ENCODE results near the gene DHX16.

Gene DHX16

GRCh38 chr6:30615219-30615957 is 57.4 kb downstream of the DHX16 start:
- Histone ChIP-seq H3K4me1 (ENCODE audit: control insufficient read depth in 1 of 2, insufficient read depth in 1 of 2, low read depth in 1 of 2, low read length in 1 of 2) (peaks cover 42 to 44% of the 10 kb centered on the region in 2 experiments), H3K27ac (peak overlapping the region; percentile 98), H3K27me3 (no peaks in the 10 kb centered on the region), H3K4me3 (ENCODE audit: low read depth in 1 of 2, low read length in 1 of 2) (peak overlapping the region; percentile 82 to 92), H3K36me3 (peaks cover 15% of the 10 kb centered on the region), H3K9me3 (no peaks in the 10 kb centered on the region)
- TF ChIP-seq CTCF (IDR thresholded peaks at IDR 0.05): no peak

GRCh38 chr6:30614843-30615218 is 58.0 kb downstream of the DHX16 start:
- Histone ChIP-seq H3K9me3 (no peaks in the 10 kb centered on the region), H3K4me1 (ENCODE audit: control insufficient read depth in 1 of 2, insufficient read depth in 1 of 2, low read depth in 1 of 2, low read length in 1 of 2) (peaks cover 42 to 44% of the 10 kb centered on the region in 2 experiments)

GRCh38 chr6:30614044-30614842 is 58.6 kb downstream of the DHX16 start:
- H3K4me1 ChIP-seq (ENCODE audit: control insufficient read depth in 1 of 2, insufficient read depth in 1 of 2, low read depth in 1 of 2, low read length in 1 of 2): peaks cover 42 to 44% of the 10 kb centered on the region in 2 experiments
- no peaks in the 10 kb centered on the region for H3K27me3 ChIP-seq
- H3K4me3 ChIP-seq (ENCODE audit: low read depth in 1 of 2, low read length in 1 of 2): peak overlapping the region; percentile 82 to 92
- H3K36me3 ChIP-seq: peaks cover 21% of the 10 kb centered on the region
- no peak for TF ChIP-seq CTCF (IDR thresholded peaks at IDR 0.05)
- H3K9me3 ChIP-seq: no peaks in the 10 kb centered on the region
- peak overlapping the region; percentile 98 for H3K27ac ChIP-seq

More at GRCh38 chr6:30614843-30615218, 58.0 kb downstream of the DHX16 start:
- H3K27me3 ChIP-seq: no peaks in the 10 kb centered on the region
- H3K27ac ChIP-seq: peak overlapping the region; percentile 98
- peak; percentile 27 for TF ChIP-seq CTCF (IDR thresholded peaks at IDR 0.05)
- peaks cover 15% of the 10 kb centered on the region for H3K36me3 ChIP-seq
- H3K4me3 ChIP-seq (ENCODE audit: low read depth in 1 of 2, low read length in 1 of 2): peak overlapping the region; percentile 82 to 92

GRCh38 chr6:30613251-30614043 is 59.4 kb downstream of the DHX16 start:
- Histone ChIP-seq H3K4me1 (ENCODE audit: control insufficient read depth in 1 of 2, insufficient read depth in 1 of 2, low read depth in 1 of 2, low read length in 1 of 2) (peaks cover 38 to 42% of the 10 kb centered on the region in 2 experiments), H3K4me3 (ENCODE audit: low read depth in 1 of 2, low read length in 1 of 2) (peak overlapping the region; percentile 82 to 92), H3K27me3 (no peaks in the 10 kb centered on the region), H3K36me3 (peaks cover 29% of the 10 kb centered on the region), H3K9me3 (no peaks in the 10 kb centered on the region), H3K27ac (peak overlapping the region; percentile 98)
- TF ChIP-seq CTCF (IDR thresholded peaks at IDR 0.05): no peak

GRCh38 chr6:30612687-30613248 is 60.0 kb downstream of the DHX16 start:
- peaks cover 36% of the 10 kb centered on the region for H3K36me3 ChIP-seq
- H3K4me3 ChIP-seq (ENCODE audit: low read depth in 1 of 2, low read length in 1 of 2): no peak overlapping the region
- H3K4me1 ChIP-seq (ENCODE audit: control insufficient read depth in 1 of 2, insufficient read depth in 1 of 2, low read depth in 1 of 2, low read length in 1 of 2): peaks cover 32 to 35% of the 10 kb centered on the region in 2 experiments
- no peaks in the 10 kb centered on the region for H3K27me3 ChIP-seq
- no peaks in the 10 kb centered on the region for H3K9me3 ChIP-seq
- no peak for TF ChIP-seq CTCF (IDR thresholded peaks at IDR 0.05)
- peak overlapping the region; percentile 98 for H3K27ac ChIP-seq
